ENCODE data around the gene VPS33B.
"Not testable (repeated sequence)": the region's sequence is repeated elsewhere in the genome, so short reads cannot be mapped to it uniquely, and the experiment has no call there.

Gene VPS33B

GRCh38 chr15:91047545-91048199 is 25.3 kb upstream of the VPS33B start:
- Mint-ChIP-seq H3K9me3 (no peaks in the 10 kb centered on the region), H3K27ac (no peak overlapping the region), H3K36me3 (ENCODE audit: low read depth) (no peaks in the 10 kb centered on the region), H3K27me3 (no peaks in the 10 kb centered on the region), H3K4me3 (no peak overlapping the region), H3K4me1 (ENCODE audit: low read depth) (peaks cover 9% of the 10 kb centered on the region)
- DNase-seq: no peak

GRCh38 chr15:91046056-91046455 is 23.7 kb upstream of the VPS33B start:
- not testable (repeated sequence) for H3K27me3 Mint-ChIP-seq; H3K27ac Mint-ChIP-seq; DNase-seq; H3K4me3 Mint-ChIP-seq; H3K36me3 Mint-ChIP-seq (ENCODE audit: low read depth); H3K9me3 Mint-ChIP-seq
- H3K4me1 Mint-ChIP-seq (ENCODE audit: low read depth): peaks cover 10% of the 10 kb centered on the region

- H3K4me1 Mint-ChIP-seq (ENCODE audit: low read depth): peaks cover 14% of the 10 kb centered on the region
- H3K27me3 Mint-ChIP-seq: no peaks in the 10 kb centered on the region
- H3K4me3 Mint-ChIP-seq: no peak overlapping the region
- no peak overlapping the region for H3K27ac Mint-ChIP-seq
- DNase-seq: no peak
- no peaks in the 10 kb centered on the region for H3K36me3 Mint-ChIP-seq (ENCODE audit: low read depth)
- H3K9me3 Mint-ChIP-seq: no peaks in the 10 kb centered on the region
These were observed 22.7 kb upstream of the VPS33B start for GRCh38 chr15:91045065-91045464.

- DNase-seq: no peak
- Mint-ChIP-seq H3K27ac (no peak overlapping the region), H3K27me3 (no peaks in the 10 kb centered on the region), H3K36me3 (ENCODE audit: low read depth) (no peaks in the 10 kb centered on the region), H3K9me3 (no peaks in the 10 kb centered on the region), H3K4me1 (ENCODE audit: low read depth) (peaks cover 14% of the 10 kb centered on the region), H3K4me3 (no peak overlapping the region)
These were observed 20.9 kb upstream of the VPS33B start for GRCh38 chr15:91043202-91043874.

- H3K36me3 Mint-ChIP-seq (ENCODE audit: low read depth): no peaks in the 10 kb centered on the region
- DNase-seq: no peak
These were observed 18.5 kb upstream of the VPS33B start for GRCh38 chr15:91040856-91041255.

GRCh38 chr15:91039996-91040395 is 17.6 kb upstream of the VPS33B start:
- H3K27ac Mint-ChIP-seq: no peak overlapping the region
- peaks cover 5% of the 10 kb centered on the region for H3K4me1 Mint-ChIP-seq (ENCODE audit: low read depth)
- H3K36me3 Mint-ChIP-seq (ENCODE audit: low read depth): no peaks in the 10 kb centered on the region
- no peaks in the 10 kb centered on the region for H3K9me3 Mint-ChIP-seq
- H3K4me3 Mint-ChIP-seq: no peak overlapping the region
- no peak for DNase-seq
- no peaks in the 10 kb centered on the region for H3K27me3 Mint-ChIP-seq

More at GRCh38 chr15:91040856-91041255, 18.5 kb upstream of the VPS33B start:
- Mint-ChIP-seq H3K4me1 (ENCODE audit: low read depth) (peaks cover 5% of the 10 kb centered on the region), H3K4me3 (no peak overlapping the region), H3K27me3 (no peaks in the 10 kb centered on the region), H3K9me3 (no peaks in the 10 kb centered on the region), H3K27ac (no peak overlapping the region)

GRCh38 chr15:91032919-91033803 is 10.8 kb upstream of the VPS33B start:
- peak; percentile 65 for DNase-seq
- H3K36me3 Mint-ChIP-seq (ENCODE audit: low read depth): no peaks in the 10 kb centered on the region
- H3K9me3 Mint-ChIP-seq: no peaks in the 10 kb centered on the region
- H3K4me1 Mint-ChIP-seq (ENCODE audit: low read depth): peaks cover 4% of the 10 kb centered on the region
- no peak overlapping the region for H3K27ac Mint-ChIP-seq
- no peaks in the 10 kb centered on the region for H3K27me3 Mint-ChIP-seq
- H3K4me3 Mint-ChIP-seq: no peak overlapping the region

GRCh38 chr15:91031796-91032195 is 9.4 kb upstream of the VPS33B start:
- Mint-ChIP-seq H3K4me3 (no peak overlapping the region), H3K4me1 (ENCODE audit: low read depth) (peaks cover 4% of the 10 kb centered on the region), H3K36me3 (ENCODE audit: low read depth) (no peaks in the 10 kb centered on the region), H3K27me3 (no peaks in the 10 kb centered on the region), H3K27ac (no peak overlapping the region), H3K9me3 (no peaks in the 10 kb centered on the region)
- no peak for DNase-seq

GRCh38 chr15:91027677-91028076 is 5.3 kb upstream of the VPS33B start:
- no peak for DNase-seq
- Mint-ChIP-seq H3K4me3 (no peak overlapping the region), H3K27ac (no peak overlapping the region), H3K9me3 (no peaks in the 10 kb centered on the region), H3K4me1 (ENCODE audit: low read depth) (peaks cover 8% of the 10 kb centered on the region), H3K36me3 (ENCODE audit: low read depth) (no peaks in the 10 kb centered on the region), H3K27me3 (no peaks in the 10 kb centered on the region)

- no peak for DNase-seq
- Mint-ChIP-seq H3K4me1 (ENCODE audit: low read depth) (peaks cover 29% of the 10 kb centered on the region), H3K27ac (no peak overlapping the region), H3K36me3 (ENCODE audit: low read depth) (peaks cover 14% of the 10 kb centered on the region), H3K9me3 (no peaks in the 10 kb centered on the region), H3K4me3 (no peak overlapping the region), H3K27me3 (no peaks in the 10 kb centered on the region)
These were observed 1.3 kb upstream of the VPS33B start for GRCh38 chr15:91023720-91024119.

- Mint-ChIP-seq H3K4me3 (peak overlapping the region; percentile 96), H3K4me1 (ENCODE audit: low read depth) (peaks cover 37% of the 10 kb centered on the region), H3K27me3 (no peaks in the 10 kb centered on the region), H3K9me3 (no peaks in the 10 kb centered on the region), H3K36me3 (ENCODE audit: low read depth) (peaks cover 18% of the 10 kb centered on the region), H3K27ac (peak overlapping the region; percentile 96)
- no peak for DNase-seq
These were observed 387 bp upstream of the VPS33B start for GRCh38 chr15:91022832-91023129.

GRCh38 chr15:91021516-91022074 is 799 bp downstream of the VPS33B start:
- no peaks in the 10 kb centered on the region for H3K9me3 Mint-ChIP-seq
- H3K4me3 Mint-ChIP-seq: peak overlapping the region; percentile 96
- peaks cover 27% of the 10 kb centered on the region for H3K36me3 Mint-ChIP-seq (ENCODE audit: low read depth)
- H3K4me1 Mint-ChIP-seq (ENCODE audit: low read depth): peaks cover 37% of the 10 kb centered on the region
- no peak for DNase-seq
- peak overlapping the region; percentile 96 for H3K27ac Mint-ChIP-seq
- no peaks in the 10 kb centered on the region for H3K27me3 Mint-ChIP-seq

GRCh38 chr15:91018158-91018557 is 4.2 kb downstream of the VPS33B start:
- Mint-ChIP-seq H3K4me3 (no peak overlapping the region), H3K27ac (peak overlapping the region; percentile 57), H3K9me3 (no peaks in the 10 kb centered on the region), H3K27me3 (no peaks in the 10 kb centered on the region), H3K4me1 (ENCODE audit: low read depth) (peaks cover 37% of the 10 kb centered on the region), H3K36me3 (ENCODE audit: low read depth) (peaks cover 49% of the 10 kb centered on the region)
- no peak for DNase-seq

- no peak overlapping the region for H3K4me3 Mint-ChIP-seq
- H3K9me3 Mint-ChIP-seq: no peaks in the 10 kb centered on the region
- H3K27ac Mint-ChIP-seq: peak overlapping the region; percentile 57
- H3K27me3 Mint-ChIP-seq: no peaks in the 10 kb centered on the region
- H3K4me1 Mint-ChIP-seq (ENCODE audit: low read depth): peaks cover 33% of the 10 kb centered on the region
- no peak for DNase-seq
- peaks cover 53% of the 10 kb centered on the region for H3K36me3 Mint-ChIP-seq (ENCODE audit: low read depth)
These were observed 4.7 kb downstream of the VPS33B start for GRCh38 chr15:91017716-91018115.

All from activated T-cell treated with anti-CD3 and anti-CD28 coated beads, Interleukin-2, amount 50 U/mL, for 24 hours (primary cell).